DMS153 (cell line): ENCODE results near the gene ANKDD1B.

Experiments
- DNase-seq: peaks from one replicate; lab custom pipeline; 2025; lab: John Stamatoyannopoulos, UW

ANKDD1B gene

GRCh38 chr5:75616971-75617621, 5.8 kb downstream of the ANKDD1B start:
- DNase-seq = no peak

GRCh38 chr5:75617736-75618352, 6.6 kb downstream of the ANKDD1B start:
- DNase-seq = no peak

DNA sequence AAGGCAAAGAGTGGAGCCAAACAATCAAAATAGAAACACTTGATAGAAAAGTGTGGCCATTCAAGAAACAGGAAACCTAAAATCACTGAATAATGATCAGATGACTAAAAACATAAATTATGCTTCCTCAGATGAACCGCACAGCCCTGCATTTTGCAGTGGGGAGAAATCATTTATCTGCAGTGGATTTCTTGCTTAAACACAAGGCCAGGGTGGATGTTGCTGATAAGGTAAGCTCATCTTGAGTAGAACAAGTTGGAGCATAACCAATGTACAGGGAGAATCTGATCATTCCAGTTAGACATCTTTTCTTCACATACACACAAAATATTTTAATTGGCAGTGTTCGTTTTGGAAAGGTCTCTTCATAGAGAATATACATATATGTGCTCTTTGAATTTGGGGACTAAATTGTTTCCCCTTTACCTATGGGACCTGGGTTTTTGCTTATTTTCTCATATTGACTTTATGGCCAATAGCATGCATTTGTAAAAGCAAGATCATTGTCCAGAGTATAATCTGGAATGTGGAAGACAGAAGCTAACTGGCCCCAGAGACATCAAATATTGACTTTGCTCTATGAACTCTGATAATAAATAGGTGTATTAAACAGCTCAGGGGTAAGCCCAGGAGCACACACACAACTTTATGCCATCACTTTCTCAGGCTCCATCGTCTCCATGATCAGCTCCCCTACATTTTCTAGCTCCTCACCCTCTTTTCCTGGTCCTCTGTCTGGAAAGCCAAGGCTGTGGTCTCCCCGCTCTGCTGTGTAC, 9.1 kb downstream of the ANKDD1B start:
- no peak for DNase-seq

DNA sequence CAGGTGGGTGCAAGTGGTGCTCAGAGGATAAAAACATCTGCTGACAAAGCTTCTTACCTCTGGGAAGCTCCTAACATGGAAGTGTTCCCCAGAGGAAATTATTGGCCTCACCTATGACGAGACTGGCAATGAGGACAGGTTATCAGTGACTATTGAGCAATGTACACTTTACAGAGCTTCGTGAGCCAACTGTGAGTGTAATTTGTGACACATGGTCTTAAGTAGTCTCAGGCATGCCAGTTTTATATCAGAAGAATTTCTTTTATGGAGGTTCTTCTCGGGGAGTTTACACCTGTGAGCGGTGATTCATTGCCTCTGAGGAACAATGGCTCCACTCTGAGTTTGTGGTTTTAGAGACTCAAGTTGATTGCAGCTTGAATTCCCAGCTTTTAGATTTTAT, 11.3 kb downstream of the ANKDD1B start:
- DNase-seq = no peak

- no peak for DNase-seq
These were observed 12.6 kb downstream of the ANKDD1B start for GRCh38 chr5:75623846-75624245.

DNA sequence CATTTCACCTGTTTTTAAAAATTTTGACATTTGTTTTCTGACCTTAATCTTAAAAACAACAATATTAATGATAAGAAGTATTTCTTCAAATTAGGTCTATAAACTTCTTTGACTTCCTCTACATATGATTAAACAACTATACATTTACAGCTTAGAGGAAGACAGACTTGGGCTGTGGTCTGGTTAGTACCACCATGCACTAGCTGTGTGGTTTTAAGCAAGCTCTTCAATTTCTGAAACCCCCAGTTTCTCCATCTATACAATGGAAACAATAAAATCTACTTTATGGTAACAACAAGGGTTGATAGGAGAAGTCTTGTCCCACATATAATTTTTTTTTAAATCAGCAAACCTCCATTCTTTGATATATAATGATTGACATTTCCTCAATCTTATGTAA, 15.7 kb downstream of the ANKDD1B start:
- DNase-seq = no peak

GRCh38 chr5:75627801-75628200, 16.5 kb downstream of the ANKDD1B start:
- no peak for DNase-seq

- DNase-seq = no peak
These were observed 19.6 kb downstream of the ANKDD1B start for GRCh38 chr5:75630875-75631274.

DNA sequence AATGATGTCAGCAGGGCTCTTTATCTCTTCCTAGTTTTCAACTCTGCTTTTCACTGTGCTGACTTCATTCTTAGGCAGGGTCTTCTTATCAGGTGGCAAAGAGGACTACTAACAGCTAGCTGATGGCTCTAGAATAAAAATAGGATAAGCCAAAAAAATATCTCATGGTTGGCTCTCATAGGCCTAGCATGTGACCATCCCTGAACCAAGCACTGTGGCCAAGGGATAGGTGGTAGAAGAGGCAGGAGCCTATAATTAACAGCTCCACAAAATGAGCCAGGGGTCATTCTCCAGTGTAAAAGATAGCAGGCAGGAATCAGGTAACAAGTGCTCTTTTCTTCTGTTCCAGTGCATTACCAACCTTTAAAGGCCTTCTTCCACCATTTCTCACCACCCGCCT, 21.1 kb downstream of the ANKDD1B start:
- no peak for DNase-seq

DNA sequence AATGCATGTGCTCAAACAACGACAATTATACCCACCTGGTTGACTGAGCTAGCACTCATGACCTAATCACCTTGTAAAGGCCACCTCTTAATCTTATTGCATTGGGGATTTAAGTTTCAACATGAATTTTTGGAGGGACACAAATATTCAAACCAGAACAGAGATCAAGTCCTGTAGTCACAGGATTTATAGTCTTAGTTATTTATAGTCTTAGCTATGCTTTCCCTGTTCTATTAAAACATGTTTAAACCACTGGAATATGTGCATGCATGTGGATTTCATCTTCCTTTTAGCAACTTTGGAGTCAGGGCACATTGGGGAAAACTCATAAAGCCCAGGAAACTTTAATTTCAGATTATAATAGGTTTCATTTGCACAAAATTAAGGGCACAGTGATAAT, 26.7 kb downstream of the ANKDD1B start:
- DNase-seq = no peak

DNA sequence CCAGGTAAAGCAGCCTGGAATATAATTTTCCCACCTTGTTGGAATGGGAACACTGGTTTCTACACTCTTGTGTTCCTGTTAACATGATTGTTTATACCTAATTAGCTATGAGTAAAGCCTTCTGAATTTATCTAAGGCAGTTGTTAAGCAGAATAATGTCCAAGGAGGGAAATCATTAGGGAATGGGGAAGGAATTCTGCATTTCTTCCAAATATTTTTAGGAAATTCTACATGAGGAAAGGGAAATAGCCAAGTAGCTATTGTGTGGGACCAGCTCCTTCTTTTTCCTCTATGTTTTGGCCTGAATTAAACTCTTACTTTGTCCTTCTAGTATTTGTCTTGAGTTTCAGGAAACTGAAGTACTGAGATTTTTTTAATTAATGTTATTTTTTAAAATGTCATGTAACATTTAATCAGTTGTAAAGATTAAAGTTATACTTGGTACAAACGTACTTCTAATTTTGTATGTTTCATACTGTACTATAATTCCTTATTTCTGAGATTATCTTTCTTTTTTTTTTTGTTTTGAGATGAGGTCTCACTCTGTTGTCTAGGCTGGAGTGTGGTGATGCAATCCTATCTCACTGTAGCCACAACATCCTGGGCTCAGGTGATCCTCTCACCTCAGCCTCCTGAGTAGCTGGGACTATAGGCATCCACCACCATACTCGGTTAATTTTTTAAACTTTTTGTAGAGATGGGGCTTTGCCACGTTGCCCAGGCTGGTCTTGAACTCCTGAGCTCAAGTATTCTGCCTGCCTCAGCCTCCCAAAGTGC, 28.5 kb downstream of the ANKDD1B start:
- DNase-seq = no peak

DNA sequence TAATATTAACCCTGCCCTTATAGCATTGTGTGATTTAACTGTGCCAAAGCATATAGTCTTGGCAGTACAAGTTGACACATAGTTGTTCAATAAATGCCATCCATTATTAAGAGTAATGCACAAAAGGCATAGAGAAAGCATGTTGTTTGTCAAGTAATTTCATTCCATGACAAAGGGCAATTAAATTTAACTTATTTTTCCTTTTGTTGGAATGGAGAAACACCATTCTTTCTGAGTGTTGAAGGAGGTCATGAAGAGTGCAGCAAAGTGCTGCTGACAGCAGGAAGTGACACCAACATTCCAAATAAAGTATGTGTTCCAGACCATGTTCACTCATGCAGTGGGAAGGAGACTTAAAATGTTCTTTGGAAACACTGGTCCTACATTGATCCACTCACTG, 29.1 kb downstream of the ANKDD1B start:
- no peak for DNase-seq

DNA sequence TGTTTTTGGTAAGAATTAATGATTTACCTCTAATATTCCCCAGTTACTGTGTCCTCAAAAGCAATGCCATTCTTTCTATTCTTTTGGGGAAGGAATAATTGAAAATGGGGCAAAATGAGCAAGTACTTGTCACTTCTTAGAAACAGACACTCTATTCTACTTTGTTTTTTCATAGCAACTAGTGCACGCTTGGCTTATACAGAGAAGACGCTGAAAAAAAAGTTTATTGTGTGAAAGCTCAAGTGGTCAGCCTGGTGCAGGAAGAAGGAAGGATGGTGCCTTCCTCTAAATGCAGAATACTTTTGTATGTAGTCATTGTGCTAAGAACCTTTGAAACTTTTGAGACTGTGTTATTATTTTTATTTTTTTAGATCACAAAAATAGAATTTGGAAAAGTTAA, 29.6 kb downstream of the ANKDD1B start:
- DNase-seq = no peak

GRCh38 chr5:75648712-75649111, 37.5 kb downstream of the ANKDD1B start:
- DNase-seq = no peak

- no peak for DNase-seq
These were observed 40.5 kb downstream of the ANKDD1B start for GRCh38 chr5:75651575-75652238.

DNA sequence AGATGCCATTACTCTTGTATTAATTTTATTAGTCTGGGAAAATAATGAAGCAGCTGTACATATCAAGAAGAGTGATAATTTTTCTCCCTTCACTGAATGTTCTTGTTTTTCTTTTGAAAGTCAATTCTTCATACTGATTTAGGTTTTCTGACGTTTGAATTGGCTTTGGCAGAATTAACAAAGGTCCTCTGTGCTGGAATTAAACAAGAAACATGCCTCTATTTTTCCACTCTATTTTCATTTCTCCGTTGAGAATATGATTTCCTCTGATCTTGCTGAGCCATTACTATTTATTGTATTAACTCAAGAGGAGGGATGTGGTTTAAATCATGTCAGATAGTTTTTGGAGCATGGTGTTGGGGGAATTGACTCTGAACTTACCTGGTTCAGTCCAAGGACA, 42.3 kb downstream of the ANKDD1B start:
- no peak for DNase-seq

GRCh38 chr5:75654693-75655295, 43.5 kb downstream of the ANKDD1B start:
- no peak for DNase-seq

GRCh38 chr5:75656311-75657003, 45.2 kb downstream of the ANKDD1B start:
- DNase-seq = peak; percentile 5

GRCh38 chr5:75659791-75660450, 48.7 kb downstream of the ANKDD1B start:
- no peak for DNase-seq

GRCh38 chr5:75660678-75661465, 49.6 kb downstream of the ANKDD1B start:
- DNase-seq = no peak
